Measurements from ENCODE around the gene GRK1. TPM values are rescaled to one million over a fixed set of nuclear protein-coding genes. Genes with fewer than 3 reads are reported as not detected.

The GRK1 gene
- total and polyA plus RNA-seq, 2 of the 8 experiments (the other 6 are each of a cell fraction or from before 2014, with no cell fraction given): 0.12 TPM; not detected in 1

DNA sequence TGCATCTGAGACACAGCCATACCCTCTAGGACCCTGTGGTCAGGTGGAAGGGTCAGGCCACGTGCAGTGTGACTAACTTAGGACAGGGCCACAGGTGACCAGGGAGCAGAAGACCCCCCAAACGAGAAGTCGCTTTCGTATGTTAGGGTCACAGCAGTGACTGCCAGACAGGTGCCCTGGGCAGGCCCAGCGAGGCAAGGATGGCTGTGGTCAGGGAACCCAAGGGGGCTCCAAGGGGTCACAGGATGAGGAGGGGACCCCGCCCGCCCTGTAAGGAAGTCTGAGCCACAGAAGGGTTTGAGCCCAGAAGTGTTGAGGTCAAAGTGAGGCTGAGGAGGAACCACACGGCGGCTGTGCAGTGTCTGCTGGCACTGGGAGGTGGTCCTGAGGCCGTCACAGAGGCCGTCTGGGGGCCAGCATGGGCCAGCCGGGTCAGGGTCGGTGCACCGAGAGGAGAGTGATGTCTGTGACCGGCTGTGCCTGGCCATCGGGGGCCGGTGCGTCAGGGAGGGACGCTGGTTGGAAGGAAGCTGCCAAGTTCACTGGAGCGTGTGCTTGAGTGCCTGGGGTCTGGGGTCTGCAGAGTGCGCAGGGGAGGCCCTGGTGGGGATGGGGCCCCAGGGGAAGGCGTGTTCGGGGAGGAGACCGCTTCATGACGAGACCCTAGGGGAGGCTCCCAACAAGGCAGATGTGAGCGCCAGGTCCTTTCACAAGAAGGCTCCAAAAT lies 67.2 kb downstream of the GRK1 start (continued):
- TF ChIP-seq CTBP2 (IDR thresholded peaks at IDR 0.05; ENCODE audit: borderline replicate concordance, insufficient read depth, insufficient read length, low read length) (no peak), RNF2 (IDR thresholded peaks at IDR 0.05; ENCODE audit: borderline replicate concordance, low read depth, low read length, missing control alignments, poor library complexity, severe bottlenecking) (no peak), MAFK (IDR thresholded peaks at IDR 0.05; ENCODE audit: low read depth, low read length) (no peak)
